ENCODE data around the gene RTP4.

DNA sequence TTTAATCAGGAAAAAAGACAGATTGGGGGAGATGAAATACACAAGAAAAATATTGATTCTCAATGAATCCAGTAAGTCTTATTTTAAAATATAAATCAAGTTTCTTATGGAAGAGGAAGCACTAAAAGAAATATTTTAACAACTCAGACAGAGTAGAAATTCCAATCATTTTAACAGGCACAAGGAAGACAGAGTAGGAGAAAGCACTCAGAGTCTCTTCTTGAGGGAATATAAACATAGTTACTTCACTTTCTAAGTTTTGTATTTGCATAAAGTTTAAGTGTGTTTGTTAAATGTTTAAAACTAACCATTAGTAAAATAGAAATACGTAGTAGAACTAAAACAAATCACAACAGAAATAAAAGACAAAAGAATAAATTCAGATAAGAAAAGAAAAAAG lies 24.5 kb upstream of the RTP4 start:
- TF ChIP-seq SIN3A (conservative IDR thresholded peaks at IDR 0.05 in 1 of 2, IDR thresholded peaks at IDR 0.05 in 1 of 2; ENCODE audit: low read depth in 1 of 2, low read length in 2 of 2) (no peak), RAD21 (IDR thresholded peaks at IDR 0.05 in 1 of 2, conservative IDR thresholded peaks at IDR 0.05 in 1 of 2; ENCODE audit: low read depth in 2 of 2, low read length in 2 of 2) (no peak), EZH2 (IDR thresholded peaks at IDR 0.05; ENCODE audit: low read depth, low read length, severe bottlenecking) (no peak), JUN (IDR thresholded peaks at IDR 0.05; ENCODE audit: low read depth, low read length) (no peak)
- TF ChIP-seq, protein P1, sequence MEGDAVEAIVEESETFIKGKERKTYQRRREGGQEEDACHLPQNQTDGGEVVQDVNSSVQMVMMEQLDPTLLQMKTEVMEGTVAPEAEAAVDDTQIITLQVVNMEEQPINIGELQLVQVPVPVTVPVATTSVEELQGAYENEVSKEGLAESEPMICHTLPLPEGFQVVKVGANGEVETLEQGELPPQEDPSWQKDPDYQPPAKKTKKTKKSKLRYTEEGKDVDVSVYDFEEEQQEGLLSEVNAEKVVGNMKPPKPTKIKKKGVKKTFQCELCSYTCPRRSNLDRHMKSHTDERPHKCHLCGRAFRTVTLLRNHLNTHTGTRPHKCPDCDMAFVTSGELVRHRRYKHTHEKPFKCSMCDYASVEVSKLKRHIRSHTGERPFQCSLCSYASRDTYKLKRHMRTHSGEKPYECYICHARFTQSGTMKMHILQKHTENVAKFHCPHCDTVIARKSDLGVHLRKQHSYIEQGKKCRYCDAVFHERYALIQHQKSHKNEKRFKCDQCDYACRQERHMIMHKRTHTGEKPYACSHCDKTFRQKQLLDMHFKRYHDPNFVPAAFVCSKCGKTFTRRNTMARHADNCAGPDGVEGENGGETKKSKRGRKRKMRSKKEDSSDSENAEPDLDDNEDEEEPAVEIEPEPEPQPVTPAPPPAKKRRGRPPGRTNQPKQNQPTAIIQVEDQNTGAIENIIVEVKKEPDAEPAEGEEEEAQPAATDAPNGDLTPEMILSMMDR (IDR thresholded peaks at IDR 0.05; ENCODE audit: control extremely low read depth in 1 of 3, insufficient read depth in 1 of 3, low read depth in 1 of 3, low read length in 3 of 3): no peak
